Measurements from ENCODE around the gene LAMC3. TPM values are rescaled to one million over a fixed set of nuclear protein-coding genes. Genes with fewer than 3 reads are reported as not detected.
A peak's percentile ranks its signal among the peaks of the same experiment; 100 is the strongest.

LAMC3 gene
- polyA plus RNA-seq, 1 of the 3 experiments (the other 2 are of a cell fraction): 0.07 TPM

DNA sequence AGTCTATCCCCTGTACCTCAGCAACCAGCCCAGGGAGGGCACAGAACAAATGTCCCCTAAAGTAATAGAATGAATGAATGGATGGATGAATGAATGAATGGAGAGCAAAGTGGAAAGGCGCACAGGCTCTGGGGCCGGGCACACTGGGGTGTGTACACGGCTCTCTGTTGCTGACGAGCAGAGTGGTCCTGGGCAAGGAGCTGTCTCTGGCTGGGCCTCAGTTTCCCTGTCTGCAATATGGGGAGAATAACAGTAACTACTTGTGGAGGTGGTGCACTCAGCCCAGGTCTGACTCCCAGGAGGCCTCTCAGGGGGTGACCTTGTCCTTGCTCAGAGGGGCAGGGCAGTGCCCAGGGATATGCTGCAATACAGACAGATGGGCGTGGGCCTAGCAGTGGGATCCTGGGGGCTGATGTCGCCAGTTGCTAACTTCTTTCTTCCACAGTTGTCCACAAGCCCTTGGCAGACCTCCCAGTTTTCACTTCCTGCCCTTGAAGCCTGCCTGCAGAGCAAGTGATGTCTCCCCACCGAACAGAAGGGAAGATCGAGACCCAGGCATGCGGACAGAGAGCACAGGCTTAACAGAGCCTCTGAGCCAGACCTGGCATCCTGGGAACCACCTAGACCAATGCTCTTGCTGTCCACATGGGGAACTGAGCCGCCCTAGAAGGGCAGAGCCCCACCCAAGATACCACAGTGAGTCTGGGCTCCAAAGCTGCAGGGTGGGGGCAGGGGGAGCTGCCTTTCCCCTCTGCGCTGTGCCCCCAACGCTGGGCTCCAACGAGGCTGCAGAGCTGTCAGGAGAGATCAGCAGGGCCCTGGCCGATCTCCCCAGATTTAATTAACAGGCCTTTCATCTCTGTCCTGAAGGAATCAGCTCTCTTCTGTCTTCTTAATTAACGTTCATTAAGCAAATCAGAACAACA lies 13.6 kb upstream of the LAMC3 start:
- H3K4me2 ChIP-seq: no peak overlapping the region
- POLR2A ChIA-PET: no interaction called here
- H2AFZ ChIP-seq (ENCODE audit: low read depth): no peak overlapping the region

DNA sequence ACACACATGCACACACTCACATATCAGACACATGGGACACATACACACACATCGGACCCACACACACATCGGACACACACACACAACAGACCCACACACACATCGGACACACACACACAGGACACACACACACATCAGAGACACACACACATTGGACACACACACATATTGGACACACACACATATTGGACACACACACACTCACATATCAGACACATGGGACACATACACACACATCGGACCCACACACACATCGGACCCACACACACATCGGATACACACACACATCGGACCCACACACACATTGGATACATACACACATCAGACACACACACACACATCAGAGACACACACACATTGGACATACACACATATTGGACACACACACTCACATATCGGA lies 12.8 kb upstream of the LAMC3 start:
- Histone ChIP-seq H3K4me1 (ENCODE audit: control insufficient read depth in 1 of 2, insufficient read depth in 2 of 2, low read depth in 1 of 2, low read length in 1 of 2) (peaks cover 2 to 6% of the 10 kb centered on the region in 2 experiments; a peak in 1 of 4 replicates), H3K4me3 (ENCODE audit: low read depth in 2 of 2, low read length in 1 of 2) (no peak overlapping the region), H3K4me2 (no peak overlapping the region), H3K27ac (ENCODE audit: low read depth in 2 of 2, low read length in 1 of 2) (no peak overlapping the region), H3K36me3 (replicated peaks in 1 of 2; ENCODE audit: control insufficient read depth in 1 of 2, insufficient read depth in 2 of 2, low read length in 1 of 2) (no peaks in the 10 kb centered on the region), H3K9me3 (no peaks in the 10 kb centered on the region), H3K27me3 (ENCODE audit: insufficient read depth) (peaks cover 13% of the 10 kb centered on the region; the same call in 1 of the 2 replicates), H4K20me1 (ENCODE audit: insufficient read depth) (no peaks in the 10 kb centered on the region), H2AFZ (ENCODE audit: low read depth) (no peak overlapping the region), H3K79me2 (ENCODE audit: insufficient read depth) (no peaks in the 10 kb centered on the region), H3K9ac (no peak overlapping the region), H3K9me2 (no peaks in the 10 kb centered on the region), H3F3A (replicated peaks; ENCODE audit: insufficient read depth) (no peaks in the 10 kb centered on the region)
- no peak for TF ChIP-seq PBX3 (IDR thresholded peaks at IDR 0.05)
- TF ChIP-seq SIN3A (IDR thresholded peaks at IDR 0.05; ENCODE audit: borderline replicate concordance, low read depth, low read length): no peak
- TF ChIP-seq MAX (IDR thresholded peaks at IDR 0.05; ENCODE audit: low read depth): no peak
- no peak for TF ChIP-seq GATA2 (CRISPR knock-in tag; IDR thresholded peaks at IDR 0.05)
- TF ChIP-seq IRF3 (IDR thresholded peaks at IDR 0.05; ENCODE audit: low read depth, low read length): no peak
- no peak for TF ChIP-seq EP300 (IDR thresholded peaks at IDR 0.05; ENCODE audit: borderline replicate concordance in 1 of 2, low read depth in 1 of 2, low read length in 1 of 2)
- TF ChIP-seq, protein P1, sequence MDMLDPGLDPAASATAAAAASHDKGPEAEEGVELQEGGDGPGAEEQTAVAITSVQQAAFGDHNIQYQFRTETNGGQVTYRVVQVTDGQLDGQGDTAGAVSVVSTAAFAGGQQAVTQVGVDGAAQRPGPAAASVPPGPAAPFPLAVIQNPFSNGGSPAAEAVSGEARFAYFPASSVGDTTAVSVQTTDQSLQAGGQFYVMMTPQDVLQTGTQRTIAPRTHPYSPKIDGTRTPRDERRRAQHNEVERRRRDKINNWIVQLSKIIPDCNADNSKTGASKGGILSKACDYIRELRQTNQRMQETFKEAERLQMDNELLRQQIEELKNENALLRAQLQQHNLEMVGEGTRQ (IDR thresholded peaks at IDR 0.05; ENCODE audit: borderline replicate concordance, low read depth, low read length): no peak
- CTCF ChIA-PET: interaction anchor here (1.2 to 12.4 kb wide), 5 partner anchors 11 to 130 kb away, joined by 3 to 173 read pairs (median 32); no protein-coding TSS in a partner anchor
- 90% methylated on average over 8 of the region's 8 CpGs for WGBS (ENCODE audit: low lambda C conversion rate)
- DNase-seq: no peak
- POLR2A ChIA-PET: no interaction called here

More for the DNA sequence above, 13.6 kb upstream of the LAMC3 start:
- no peaks in the 10 kb centered on the region for H4K20me1 ChIP-seq (ENCODE audit: insufficient read depth)
- H3K9me3 ChIP-seq: no peaks in the 10 kb centered on the region
- no peak overlapping the region for H3K4me3 ChIP-seq (ENCODE audit: low read depth in 2 of 2, low read length in 1 of 2)
- H3K27ac ChIP-seq (ENCODE audit: low read depth in 2 of 2, low read length in 1 of 2): no peak overlapping the region
- 60% methylated on average over 14 of the region's 15 CpGs for WGBS (ENCODE audit: low lambda C conversion rate)
- no peaks in the 10 kb centered on the region for H3F3A ChIP-seq (replicated peaks; ENCODE audit: insufficient read depth)
- H3K79me2 ChIP-seq (ENCODE audit: insufficient read depth): no peaks in the 10 kb centered on the region
- DNase-seq: peak; percentile 59
- no peak overlapping the region for H3K9ac ChIP-seq
- TF ChIP-seq, protein P1 (IDR thresholded peaks at IDR 0.05; ENCODE audit: borderline replicate concordance, low read depth, low read length): no peak
- TF ChIP-seq NFIC (IDR thresholded peaks at IDR 0.05; ENCODE audit: borderline replicate concordance): peak; percentile 19; the same call in 1 of the 2 replicates
- TF ChIP-seq RAD21 (IDR thresholded peaks at IDR 0.05; ENCODE audit: low read length): no peak
- TF ChIP-seq FOXM1 (IDR thresholded peaks at IDR 0.05; ENCODE audit: low read depth): no peak
- peaks cover 2 to 6% of the 10 kb centered on the region in 2 experiments; a peak in 1 of 4 replicates for H3K4me1 ChIP-seq (ENCODE audit: control insufficient read depth in 1 of 2, insufficient read depth in 2 of 2, low read depth in 1 of 2, low read length in 1 of 2)
- H3K27me3 ChIP-seq (ENCODE audit: insufficient read depth): peaks cover 4% of the 10 kb centered on the region; the same call in 1 of the 2 replicates
- no peaks in the 10 kb centered on the region for H3K9me2 ChIP-seq
- no peaks in the 10 kb centered on the region for H3K36me3 ChIP-seq (replicated peaks in 1 of 2; ENCODE audit: control insufficient read depth in 1 of 2, insufficient read depth in 2 of 2, low read length in 1 of 2)
- CTCF ChIA-PET: interaction anchor here (0.6 to 12.4 kb wide), 3 partner anchors 14 to 129 kb away, joined by 3 to 173 read pairs (median 32); no protein-coding TSS in a partner anchor

Measured in SK-N-SH (cell line).